Left ventricle myocardium superior (tissue), 1 donor: ENCODE measurements around the gene GLOD5. TPM values are rescaled to one million over a fixed set of nuclear protein-coding genes. Genes with fewer than 3 reads are reported as not detected.

Experiments
- ATAC-seq: fragments of 200-7000 bp; cut with Tn5 transposase; one replicate; pipeline ENCODE4 v1.9.1; 2020; ENCODE audit warnings: mild to moderate bottlenecking, moderate library complexity
- DNase-seq: peaks from one replicate; pipeline ENCODE4 v3.0.0-alpha.2; 2020
- intact Hi-C: fragments of 100-400 bp; cut with micrococcal nuclease; formaldehyde crosslinking; loops from one replicate; pipeline ENCODE4 v1.11.0; 2022
- total RNA-seq: library from RNA; stranded (reverse); fragmentation: NEBNext Ultra II Directional; extraction: Animal tissue kit (Norgen Biotek cat#: 25700); gene quantifications from one replicate; pipeline ENCODE4 v1.2.1, GENCODE V29; 2021
- donor health status: DM: no; HTN: yes; CAD: no; lungs with severe emphysema.

The GLOD5 gene
- total RNA-seq, 1 donor from 2014 or later: not detected

GRCh38 chrX:48751343-48751742, 10.2 kb upstream of the GLOD5 start:
- ATAC-seq: no peak
- intact Hi-C loops: no loop called here
- DNase-seq: no peak

GRCh38 chrX:48752498-48752897, 9.0 kb upstream of the GLOD5 start:
- ATAC-seq (no peak), DNase-seq (no peak)
- intact Hi-C loops: no loop called here

- intact Hi-C loops: no loop called here
- DNase-seq: no peak
- no peak for ATAC-seq
Measured at GRCh38 chrX:48753708-48754228, 7.8 kb upstream of the GLOD5 start.

- ATAC-seq: no peak
- intact Hi-C loops: no loop called here
- DNase-seq: no peak
Measured at GRCh38 chrX:48754238-48754637, 7.3 kb upstream of the GLOD5 start.

GRCh38 chrX:48769230-48769629, 7.7 kb downstream of the GLOD5 start:
- no peak for ATAC-seq

GRCh38 chrX:48770296-48770695, 8.7 kb downstream of the GLOD5 start:
- ATAC-seq (no peak), DNase-seq (no peak)
- intact Hi-C loops: no loop called here

More at GRCh38 chrX:48769230-48769629, 7.7 kb downstream of the GLOD5 start:
- intact Hi-C loops: no loop called here
- no peak for DNase-seq

GRCh38 chrX:48772602-48773001, 11.1 kb downstream of the GLOD5 start:
- no peak for ATAC-seq
- DNase-seq: no peak
- intact Hi-C loops: no loop called here

- intact Hi-C loops: no loop called here
- DNase-seq (no peak), ATAC-seq (no peak)
Measured at GRCh38 chrX:48776818-48777439, 15.4 kb downstream of the GLOD5 start.

- ATAC-seq: no peak
- no peak for DNase-seq
- intact Hi-C loops: no loop called here
Measured at GRCh38 chrX:48779399-48779798, 17.9 kb downstream of the GLOD5 start.

GRCh38 chrX:48781705-48782104, 20.2 kb downstream of the GLOD5 start:
- DNase-seq (no peak), ATAC-seq (no peak)
- intact Hi-C loops: no loop called here

GRCh38 chrX:48782216-48782615, 20.7 kb downstream of the GLOD5 start:
- intact Hi-C loops: no loop called here
- DNase-seq (no peak), ATAC-seq (no peak)

GRCh38 chrX:48782795-48783194, 21.2 kb downstream of the GLOD5 start:
- ATAC-seq (no peak), DNase-seq (no peak)
- intact Hi-C loops: no loop called here

- DNase-seq (no peak), ATAC-seq (no peak)
- intact Hi-C loops: no loop called here
Measured at GRCh38 chrX:48784726-48785125, 23.2 kb downstream of the GLOD5 start.

GRCh38 chrX:48785186-48785539, 23.6 kb downstream of the GLOD5 start:
- intact Hi-C loops: no loop called here
- no peak for ATAC-seq
- DNase-seq: no peak

GRCh38 chrX:48785540-48786214, 24.1 kb downstream of the GLOD5 start:
- intact Hi-C loops: no loop called here
- ATAC-seq (no peak), DNase-seq (no peak)

GRCh38 chrX:48786341-48786800, 24.8 kb downstream of the GLOD5 start, which contains the start of gene GATA1:
Gene GATA1 (plus strand): TSS chrX:48786590. CDS start chrX:48791110, 4,520 bp downstream.
- ATAC-seq: no peak
- no peak for DNase-seq
- intact Hi-C loops: no loop called here

- no peak for DNase-seq
- intact Hi-C loops: no loop called here
- no peak for ATAC-seq
Measured at GRCh38 chrX:48786825-48787504, 25.4 kb downstream of the GLOD5 start.

- ATAC-seq (no peak), DNase-seq (no peak)
- intact Hi-C loops: no loop called here
Measured at GRCh38 chrX:48787505-48788443, 26.2 kb downstream of the GLOD5 start.
